H1 (cell line): ENCODE data around the gene PYGL. TPM values are rescaled to one million over a fixed set of nuclear protein-coding genes. Genes with fewer than 3 reads are reported as not detected.

Source experiments
- CTCF ChIA-PET: fragments of 300-600 bp; sonication (Branson Sonifier 250); formaldehyde crosslinking; loops from one replicate; lab custom pipeline; 2021; ENCODE audit not compliant: partially characterized antibody; lab: Charles Lee
- POLR2A ChIA-PET: fragments of 300-600 bp; sonication (Branson Sonifier 250); formaldehyde crosslinking; loops from one replicate; lab custom pipeline; 2021; ENCODE audit warnings: inconsistent platforms; ENCODE audit not compliant: partially characterized antibody; lab: Charles Lee
- DNase-seq, 2 experiments: peaks; one replicate each; pipeline versions ENCODE4 v3.0.0 to v3.0.0-alpha.2; 2010 to 2022; ENCODE audit warnings: low spot score in 2 of 2, low read depth in 1 of 2, mixed read lengths in 1 of 2
- FAIRE-seq: peaks from 2 replicates; lab custom pipeline; 2011; peaks lifted over from hg19 to GRCh38; lab: Jason Lieb, UNC
- H2AFZ ChIP-seq: 2 replicates; pipeline ENCODE4 v1.8.1; 2012; ENCODE audit warnings: low read length, inconsistent platforms
- H2AK5ac ChIP-seq: 2 replicates; pipeline ENCODE4 v1.6.1; 2013; ENCODE audit warnings: low read depth, low read length
- H2BK120ac ChIP-seq: replicated peaks from 2 replicates; pipeline ENCODE3; 2013; ENCODE audit warnings: low read depth, low read length, inconsistent platforms
- H2BK12ac ChIP-seq: 2 replicates; pipeline ENCODE4 v1.6.1; 2013; ENCODE audit warnings: low read depth, low read length
- H2BK15ac ChIP-seq: 2 replicates; pipeline ENCODE4 v1.6.1; 2013; ENCODE audit warnings: low read length
- H2BK20ac ChIP-seq: 2 replicates; pipeline ENCODE4 v1.6.1; 2013; ENCODE audit warnings: low read length
- H2BK5ac ChIP-seq: 2 replicates; pipeline ENCODE4 v1.6.1; 2013; ENCODE audit warnings: low read depth, low read length
- H3K14ac ChIP-seq: 2 replicates; pipeline ENCODE4 v1.6.1; 2013; ENCODE audit warnings: inconsistent platforms; ENCODE audit not compliant: insufficient read length
- H3K18ac ChIP-seq: 2 replicates; pipeline ENCODE4 v1.6.1; 2013; ENCODE audit warnings: low read length; ENCODE audit errors: extremely low read depth
- H3K23ac ChIP-seq: 2 replicates; pipeline ENCODE4 v1.6.1; 2013; ENCODE audit warnings: inconsistent platforms; ENCODE audit not compliant: insufficient read length
- H3K23me2 ChIP-seq: 2 replicates; pipeline ENCODE4 v1.6.1; 2013; ENCODE audit warnings: low read depth, low read length
- H3K27ac ChIP-seq: 2 replicates; pipeline ENCODE4 v1.6.1; 2011; ENCODE audit warnings: low read depth, low read length, inconsistent platforms
- H3K27me3 ChIP-seq, 4 experiments: replicated peaks in 1 of 4; 1 replicate in 1 of 4; 2 replicates in 3 of 4; pipeline versions ENCODE4 v1.6.1 to v1.8.1; 2011 to 2013; ENCODE audit warnings: low read length in 3 of 4, mild to moderate bottlenecking in 3 of 4, inconsistent platforms in 2 of 4, mixed read lengths in 2 of 4, moderate library complexity in 1 of 4; ENCODE audit not compliant: control insufficient read depth in 3 of 4, insufficient read depth in 3 of 4; ENCODE audit errors: extremely low read depth in 1 of 4
- H3K36me3 ChIP-seq, 4 experiments: 2 replicates each; pipeline versions ENCODE4 v1.6.1 to v1.8.1; 2011 to 2013; ENCODE audit warnings: mild to moderate bottlenecking in 4 of 4, low read length in 3 of 4, moderate library complexity in 2 of 4, control low read depth in 1 of 4, inconsistent platforms in 1 of 4; ENCODE audit not compliant: insufficient read depth in 4 of 4, control insufficient read depth in 2 of 4
- H3K4ac ChIP-seq: replicated peaks from 2 replicates; pipeline ENCODE3; 2013; ENCODE audit warnings: low read length, low read depth, mixed read lengths, inconsistent platforms; ENCODE audit not compliant: insufficient read length
- H3K4me1 ChIP-seq, 4 experiments: replicated peaks in 1 of 4; 1 replicate in 1 of 4; 2 replicates in 3 of 4; pipeline versions ENCODE4 v1.6.1 to v1.8.1; 2011 to 2013; ENCODE audit warnings: low read length in 3 of 4, inconsistent platforms in 2 of 4, mixed read lengths in 1 of 4; ENCODE audit not compliant: insufficient read depth in 4 of 4, control insufficient read depth in 3 of 4
- H3K4me2 ChIP-seq, 2 experiments: 2 replicates each; pipeline versions ENCODE4 v1.6.1 to v1.8.1; 2011 to 2013; ENCODE audit warnings: low read depth in 2 of 2, low read length in 2 of 2, control low read depth in 1 of 2, inconsistent platforms in 1 of 2, mild to moderate bottlenecking in 1 of 2; ENCODE audit not compliant: insufficient read depth in 1 of 2
- H3K4me3 ChIP-seq, 4 experiments: fragments of 200-600, 300-600 bp in 1 of 4; sonication (generic), shearing (Covaris generic), sonication (Bioruptor Twin) in 1 of 4; 2 replicates each; pipeline versions ENCODE4 v1.5.1 to v1.8.1; 2011 to 2016; ENCODE audit warnings: low read length in 4 of 4, low read depth in 3 of 4, control low read depth in 2 of 4, inconsistent platforms in 2 of 4, mild to moderate bottlenecking in 2 of 4, mixed read lengths in 1 of 4, moderate library complexity in 1 of 4; ENCODE audit not compliant: insufficient read depth in 2 of 4; ENCODE audit errors: extremely low read depth in 1 of 4
- H3K56ac ChIP-seq: replicated peaks from 2 replicates; pipeline ENCODE3; 2013; ENCODE audit warnings: low read depth, mild to moderate bottlenecking, mixed read lengths, low read length, inconsistent platforms; ENCODE audit not compliant: insufficient read length
- H3K79me1 ChIP-seq: 2 replicates; pipeline ENCODE4 v1.6.1; 2013; ENCODE audit warnings: low read depth, low read length, control low read depth
- H3K79me2 ChIP-seq, 2 experiments: 2 replicates each; pipeline versions ENCODE4 v1.6.1 to v1.8.1; 2012 to 2013; ENCODE audit warnings: low read length in 2 of 2, mild to moderate bottlenecking in 2 of 2, inconsistent platforms in 1 of 2; ENCODE audit not compliant: insufficient read depth in 2 of 2, control insufficient read depth in 1 of 2
- H3K9ac ChIP-seq, 4 experiments: replicated peaks in 1 of 4; 1 replicate in 1 of 4; 2 replicates in 3 of 4; pipeline versions ENCODE4 v1.6.1 to v1.8.1; 2011 to 2013; ENCODE audit warnings: low read depth in 3 of 4, low read length in 3 of 4, control low read depth in 2 of 4, mild to moderate bottlenecking in 2 of 4, moderate library complexity in 2 of 4, inconsistent platforms in 1 of 4; ENCODE audit errors: extremely low read depth in 1 of 4
- H3K9me3 ChIP-seq, 2 experiments: 2 replicates each; pipeline versions ENCODE4 v1.6.1 to v1.8.1; 2012 to 2013; ENCODE audit warnings: mild to moderate bottlenecking in 2 of 2, moderate library complexity in 2 of 2, control low read depth in 1 of 2, inconsistent platforms in 1 of 2, low read depth in 1 of 2, low read length in 1 of 2, mixed read lengths in 1 of 2; ENCODE audit not compliant: insufficient read depth in 2 of 2
- H4K20me1 ChIP-seq, 2 experiments: replicated peaks in 1 of 2; 2 replicates each; pipeline versions ENCODE3 to v1.8.1; 2011 to 2013; ENCODE audit warnings: inconsistent platforms in 2 of 2, low read length in 2 of 2, mild to moderate bottlenecking in 1 of 2; ENCODE audit not compliant: insufficient read depth in 2 of 2, control insufficient read depth in 1 of 2
- H4K5ac ChIP-seq: 2 replicates; pipeline ENCODE4 v1.6.1; 2013; ENCODE audit warnings: low read length, low read depth, mixed read lengths, inconsistent platforms; ENCODE audit not compliant: insufficient read length
- H4K8ac ChIP-seq: 2 replicates; pipeline ENCODE4 v1.8.0; 2013; ENCODE audit warnings: mild to moderate bottlenecking, moderate library complexity, low read length, inconsistent platforms; ENCODE audit not compliant: insufficient read depth; ENCODE audit errors: extremely low read depth
- H4K91ac ChIP-seq: replicated peaks from 2 replicates; pipeline ENCODE3; 2013; ENCODE audit warnings: low read length, mixed read lengths, inconsistent platforms; ENCODE audit not compliant: insufficient read length
- CBX8 ChIP-seq: fragments of 300-800, 300-1000 bp; sonication (generic); IDR thresholded peaks from 2 replicates; pipeline ENCODE4 v1.7.1; 2016; ENCODE audit warnings: low read depth, low read length, borderline replicate concordance
- GTF2F1 ChIP-seq: IDR thresholded peaks from 2 replicates; pipeline ENCODE4 v1.6.1; 2012; ENCODE audit warnings: low read depth, low read length, improper control_type of control experiment, borderline replicate concordance
- JUN ChIP-seq: IDR thresholded peaks from 2 replicates; pipeline ENCODE4 v1.6.1; 2011; ENCODE audit warnings: low read depth, mild to moderate bottlenecking, improper control_type of control experiment, low read length
- NANOG ChIP-seq: IDR thresholded peaks from 2 replicates; pipeline ENCODE4 v1.6.1; 2011; ENCODE audit warnings: low read length, low read depth, mild to moderate bottlenecking, inconsistent platforms; ENCODE audit not compliant: insufficient read depth, poor library complexity, severe bottlenecking
- POU5F1 ChIP-seq: IDR thresholded peaks from 2 replicates; pipeline ENCODE4 v1.6.1; 2011; ENCODE audit warnings: low read depth, mild to moderate bottlenecking, low read length, moderate library complexity
- TAF7 ChIP-seq: optimal IDR thresholded peaks from 2 replicates; pipeline ENCODE3; 2011; ENCODE audit warnings: low read depth, mild to moderate bottlenecking, inconsistent platforms, low read length, moderate library complexity, borderline replicate concordance
- ZNF274 ChIP-seq: IDR thresholded peaks from 2 replicates; pipeline ENCODE4 v1.7.0; 2012; ENCODE audit warnings: low read length, borderline replicate concordance; ENCODE audit errors: extremely low read depth
- whole genome bisulfite sequencing, 2 experiments: shearing (Covaris generic) in 1 of 2; methylation state at CpG; one replicate each; pipeline versions ENCODE4 v1.1.6 to v1.1.7; 2013 to 2015; ENCODE audit warnings: low lambda C conversion rate in 2 of 2, mixed read lengths in 2 of 2, inconsistent platforms in 1 of 2, low coverage in 1 of 2, missing lambda C conversion rate in 1 of 2; ENCODE audit not compliant: insufficient replicate concordance in 2 of 2, insufficient coverage in 1 of 2, insufficient read length in 1 of 2; ENCODE audit errors: extremely low coverage in 1 of 2, missing lambda C conversion rate in 1 of 2; 5-methylcytosine and 5-hydroxymethylcytosine counted together
- polyA plus RNA-seq, 7 experiments: library from polyadenylated mRNA; depleted of rRNA in 3 of 7; stranded (reverse) in 5 of 7; unstranded in 2 of 7; fragments of >200 nt in 5 of 7; fragments of 200-250 nt in 2 of 7; gene quantifications; 1 replicate in 5 of 7; 2 replicates in 1 of 7; 4 replicates in 1 of 7; pipeline versions ENCODE4 v1.2.1 to v1.2.3, GENCODE V29; 2011 to 2013; ENCODE audit warnings: missing spikeins in 2 of 7, mixed read lengths in 2 of 7
- total RNA-seq: library from RNA; stranded (reverse); fragmentation: NEBNext Ultra II Directional; extraction: Animal tissue kit (Norgen Biotek cat#: 25700); gene quantifications from 2 replicates; pipeline ENCODE4 v1.2.1, GENCODE V29; 2021
- TF ChIP-seq, protein P1 (sequence below), 3 experiments: IDR thresholded peaks; 1 replicate in 2 of 3; 2 replicates in 1 of 3; pipeline versions ENCODE4 v1.5.1 to v1.6.1; 2011; ENCODE audit warnings: low read length in 3 of 3, mild to moderate bottlenecking in 3 of 3, inconsistent platforms in 2 of 3, low read depth in 1 of 3, moderate library complexity in 1 of 3; ENCODE audit not compliant: insufficient read depth in 1 of 3; ENCODE audit errors: control extremely low read depth in 1 of 3
- TF ChIP-seq, protein P2 (sequence below): IDR thresholded peaks from 2 replicates; pipeline ENCODE4 v1.6.1; 2012; ENCODE audit warnings: low read length, inconsistent platforms

The PYGL gene
- total and polyA plus RNA-seq, 2 of the 8 experiments (the other 6 are each of a cell fraction or from before 2014, with no cell fraction given) = 26.1 to 50.5 TPM

DNA sequence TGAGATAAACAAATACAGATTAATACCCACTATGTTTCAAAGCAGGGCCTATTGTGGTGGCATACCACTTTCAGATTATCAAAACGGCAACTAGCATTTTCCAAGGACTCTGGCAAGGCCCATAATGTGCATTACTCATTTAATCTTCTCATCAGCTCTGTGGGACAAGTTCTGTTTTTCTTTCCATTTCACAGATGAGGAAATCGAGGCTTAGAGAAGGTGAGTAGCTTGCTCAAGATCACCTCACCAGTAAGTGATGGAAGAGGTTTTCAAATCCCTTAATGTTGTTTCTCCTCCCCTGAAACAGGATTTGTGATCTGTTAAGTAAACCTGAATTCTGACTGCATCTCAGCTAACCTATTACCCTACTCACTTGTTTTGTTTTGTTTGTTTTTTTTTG, 3.9 kb upstream of the PYGL start:
- no peak overlapping the region for H3K14ac ChIP-seq
- H2AFZ ChIP-seq = no peak overlapping the region
- no peak for DNase-seq
- no peak overlapping the region for H2BK120ac ChIP-seq
- H3K4me2 ChIP-seq = no peak overlapping the region
- no peak overlapping the region for H2AK5ac ChIP-seq
- CTCF ChIA-PET = interaction anchor here (1.3 to 1.6 kb wide), 2 partner anchors 13 to 86 kb away, joined by 3 read pairs; no protein-coding TSS in a partner anchor
- H4K5ac ChIP-seq = no peak overlapping the region
- WGBS, 2 experiments = 90% methylated on average over 2 of the region's 2 CpGs; no CpG with 5 or more reads in 1 of the 2 experiments
- H3K23me2 ChIP-seq = peaks cover 16% of the 10 kb centered on the region
- H3K9ac ChIP-seq = no peak overlapping the region
- H3K36me3 ChIP-seq = no peaks in the 10 kb centered on the region
- no peak overlapping the region for H3K23ac ChIP-seq
- 0 out of 7 replicates have a peak, but pooled peaks cover 0 to 2% (median 0%) of the 10 kb centered on the region in 4 experiments for H3K27me3 ChIP-seq
- no peak overlapping the region for H4K8ac ChIP-seq
- peaks cover 0 to 2% of the 10 kb centered on the region in 2 experiments; a peak in 1 of 4 replicates for H3K9me3 ChIP-seq
- H3K56ac ChIP-seq = no peak overlapping the region
- peaks cover 0 to 4% (median 1%) of the 10 kb centered on the region in 4 experiments; a peak in 3 of 7 replicates for H3K4me1 ChIP-seq
- no peak overlapping the region for H2BK20ac ChIP-seq
- H4K20me1 ChIP-seq = no peaks in the 10 kb centered on the region
- no peak overlapping the region for H3K4me3 ChIP-seq
- H2BK12ac ChIP-seq = no peak overlapping the region
- no peak for FAIRE-seq
- H3K79me1 ChIP-seq = no peaks in the 10 kb centered on the region
- H2BK5ac ChIP-seq = no peak overlapping the region
- no peak overlapping the region for H3K18ac ChIP-seq
- H3K79me2 ChIP-seq = no peaks in the 10 kb centered on the region
- H2BK15ac ChIP-seq = no peak overlapping the region
- no peak overlapping the region for H3K27ac ChIP-seq
- H4K91ac ChIP-seq = no peak overlapping the region
- POLR2A ChIA-PET = no interaction called here
- no peak overlapping the region for H3K4ac ChIP-seq
- TF ChIP-seq ZNF274 (no peak), POU5F1 (no peak), JUN (no peak), NANOG (no peak), CBX8 (no peak), GTF2F1 (no peak), TAF7 (no peak)
- TF ChIP-seq, protein P1, sequence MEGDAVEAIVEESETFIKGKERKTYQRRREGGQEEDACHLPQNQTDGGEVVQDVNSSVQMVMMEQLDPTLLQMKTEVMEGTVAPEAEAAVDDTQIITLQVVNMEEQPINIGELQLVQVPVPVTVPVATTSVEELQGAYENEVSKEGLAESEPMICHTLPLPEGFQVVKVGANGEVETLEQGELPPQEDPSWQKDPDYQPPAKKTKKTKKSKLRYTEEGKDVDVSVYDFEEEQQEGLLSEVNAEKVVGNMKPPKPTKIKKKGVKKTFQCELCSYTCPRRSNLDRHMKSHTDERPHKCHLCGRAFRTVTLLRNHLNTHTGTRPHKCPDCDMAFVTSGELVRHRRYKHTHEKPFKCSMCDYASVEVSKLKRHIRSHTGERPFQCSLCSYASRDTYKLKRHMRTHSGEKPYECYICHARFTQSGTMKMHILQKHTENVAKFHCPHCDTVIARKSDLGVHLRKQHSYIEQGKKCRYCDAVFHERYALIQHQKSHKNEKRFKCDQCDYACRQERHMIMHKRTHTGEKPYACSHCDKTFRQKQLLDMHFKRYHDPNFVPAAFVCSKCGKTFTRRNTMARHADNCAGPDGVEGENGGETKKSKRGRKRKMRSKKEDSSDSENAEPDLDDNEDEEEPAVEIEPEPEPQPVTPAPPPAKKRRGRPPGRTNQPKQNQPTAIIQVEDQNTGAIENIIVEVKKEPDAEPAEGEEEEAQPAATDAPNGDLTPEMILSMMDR (IDR thresholded peaks at IDR 0.05; ENCODE audit: control extremely low read depth in 1 of 3, insufficient read depth in 1 of 3, low read depth in 1 of 3, low read length in 3 of 3) = no peak
- TF ChIP-seq, protein P2, sequence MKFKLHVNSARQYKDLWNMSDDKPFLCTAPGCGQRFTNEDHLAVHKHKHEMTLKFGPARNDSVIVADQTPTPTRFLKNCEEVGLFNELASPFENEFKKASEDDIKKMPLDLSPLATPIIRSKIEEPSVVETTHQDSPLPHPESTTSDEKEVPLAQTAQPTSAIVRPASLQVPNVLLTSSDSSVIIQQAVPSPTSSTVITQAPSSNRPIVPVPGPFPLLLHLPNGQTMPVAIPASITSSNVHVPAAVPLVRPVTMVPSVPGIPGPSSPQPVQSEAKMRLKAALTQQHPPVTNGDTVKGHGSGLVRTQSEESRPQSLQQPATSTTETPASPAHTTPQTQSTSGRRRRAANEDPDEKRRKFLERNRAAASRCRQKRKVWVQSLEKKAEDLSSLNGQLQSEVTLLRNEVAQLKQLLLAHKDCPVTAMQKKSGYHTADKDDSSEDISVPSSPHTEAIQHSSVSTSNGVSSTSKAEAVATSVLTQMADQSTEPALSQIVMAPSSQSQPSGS = no peak
